ENCODE measurements around the gene SEC23B. TPM values are rescaled to one million over a fixed set of nuclear protein-coding genes. Genes with fewer than 3 reads are reported as not detected.

The SEC23B gene
- polyA plus RNA-seq, 1 donor from 2014 or later = 77.8 TPM

DNA sequence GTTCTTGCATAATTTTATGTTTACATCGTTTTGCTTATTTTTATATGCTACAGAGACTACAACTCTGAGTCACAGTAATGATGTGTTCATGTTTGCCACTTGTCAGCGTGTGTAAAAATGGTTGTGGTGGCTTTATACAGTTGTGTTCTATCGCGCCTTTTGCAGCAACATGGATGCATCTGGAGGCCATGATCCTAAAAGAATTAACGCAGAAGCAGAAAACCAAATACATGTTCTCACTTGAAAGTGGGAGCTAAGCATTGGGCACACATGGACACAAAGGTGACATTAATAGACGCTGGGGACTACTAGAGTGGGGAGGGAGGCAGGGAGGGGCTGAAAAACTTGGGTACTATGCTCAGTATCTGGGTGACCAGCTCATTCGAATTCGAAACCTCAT is 996 bp upstream of the SEC23B start:
- Histone ChIP-seq H3K4me2 (ENCODE audit: low read length) (peak overlapping the region; percentile 74), H3K9ac (ENCODE audit: low read length) (peak overlapping the region; percentile 95), H3K9me3 (ENCODE audit: low read length) (no peaks in the 10 kb centered on the region), H3K79me2 (replicated peaks; ENCODE audit: insufficient read depth, low read length) (peaks cover 14% of the 10 kb centered on the region), H3K4me3 (ENCODE audit: low read length) (peak overlapping the region; percentile 92), H3F3A (ENCODE audit: insufficient read depth, low read length, poor library complexity, severe bottlenecking) (no peaks in the 10 kb centered on the region), H3K9me2 (ENCODE audit: insufficient read depth, low read length) (no peaks in the 10 kb centered on the region), H3K27ac (ENCODE audit: low read length) (peak overlapping the region; percentile 99), H3K27me3 (ENCODE audit: insufficient read depth, low read depth, low read length) (no peaks in the 10 kb centered on the region), H4K20me1 (ENCODE audit: insufficient read depth) (no peaks in the 10 kb centered on the region), H2AFZ (ENCODE audit: low read depth, low read length) (peak overlapping the region; percentile 53), H3K36me3 (ENCODE audit: insufficient read depth, low read length) (no peaks in the 10 kb centered on the region)
- TF ChIP-seq, protein P1, sequence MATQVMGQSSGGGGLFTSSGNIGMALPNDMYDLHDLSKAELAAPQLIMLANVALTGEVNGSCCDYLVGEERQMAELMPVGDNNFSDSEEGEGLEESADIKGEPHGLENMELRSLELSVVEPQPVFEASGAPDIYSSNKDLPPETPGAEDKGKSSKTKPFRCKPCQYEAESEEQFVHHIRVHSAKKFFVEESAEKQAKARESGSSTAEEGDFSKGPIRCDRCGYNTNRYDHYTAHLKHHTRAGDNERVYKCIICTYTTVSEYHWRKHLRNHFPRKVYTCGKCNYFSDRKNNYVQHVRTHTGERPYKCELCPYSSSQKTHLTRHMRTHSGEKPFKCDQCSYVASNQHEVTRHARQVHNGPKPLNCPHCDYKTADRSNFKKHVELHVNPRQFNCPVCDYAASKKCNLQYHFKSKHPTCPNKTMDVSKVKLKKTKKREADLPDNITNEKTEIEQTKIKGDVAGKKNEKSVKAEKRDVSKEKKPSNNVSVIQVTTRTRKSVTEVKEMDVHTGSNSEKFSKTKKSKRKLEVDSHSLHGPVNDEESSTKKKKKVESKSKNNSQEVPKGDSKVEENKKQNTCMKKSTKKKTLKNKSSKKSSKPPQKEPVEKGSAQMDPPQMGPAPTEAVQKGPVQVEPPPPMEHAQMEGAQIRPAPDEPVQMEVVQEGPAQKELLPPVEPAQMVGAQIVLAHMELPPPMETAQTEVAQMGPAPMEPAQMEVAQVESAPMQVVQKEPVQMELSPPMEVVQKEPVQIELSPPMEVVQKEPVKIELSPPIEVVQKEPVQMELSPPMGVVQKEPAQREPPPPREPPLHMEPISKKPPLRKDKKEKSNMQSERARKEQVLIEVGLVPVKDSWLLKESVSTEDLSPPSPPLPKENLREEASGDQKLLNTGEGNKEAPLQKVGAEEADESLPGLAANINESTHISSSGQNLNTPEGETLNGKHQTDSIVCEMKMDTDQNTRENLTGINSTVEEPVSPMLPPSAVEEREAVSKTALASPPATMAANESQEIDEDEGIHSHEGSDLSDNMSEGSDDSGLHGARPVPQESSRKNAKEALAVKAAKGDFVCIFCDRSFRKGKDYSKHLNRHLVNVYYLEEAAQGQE (IDR thresholded peaks at IDR 0.05; ENCODE audit: borderline replicate concordance) = no peak
- TF ChIP-seq, protein P2, sequence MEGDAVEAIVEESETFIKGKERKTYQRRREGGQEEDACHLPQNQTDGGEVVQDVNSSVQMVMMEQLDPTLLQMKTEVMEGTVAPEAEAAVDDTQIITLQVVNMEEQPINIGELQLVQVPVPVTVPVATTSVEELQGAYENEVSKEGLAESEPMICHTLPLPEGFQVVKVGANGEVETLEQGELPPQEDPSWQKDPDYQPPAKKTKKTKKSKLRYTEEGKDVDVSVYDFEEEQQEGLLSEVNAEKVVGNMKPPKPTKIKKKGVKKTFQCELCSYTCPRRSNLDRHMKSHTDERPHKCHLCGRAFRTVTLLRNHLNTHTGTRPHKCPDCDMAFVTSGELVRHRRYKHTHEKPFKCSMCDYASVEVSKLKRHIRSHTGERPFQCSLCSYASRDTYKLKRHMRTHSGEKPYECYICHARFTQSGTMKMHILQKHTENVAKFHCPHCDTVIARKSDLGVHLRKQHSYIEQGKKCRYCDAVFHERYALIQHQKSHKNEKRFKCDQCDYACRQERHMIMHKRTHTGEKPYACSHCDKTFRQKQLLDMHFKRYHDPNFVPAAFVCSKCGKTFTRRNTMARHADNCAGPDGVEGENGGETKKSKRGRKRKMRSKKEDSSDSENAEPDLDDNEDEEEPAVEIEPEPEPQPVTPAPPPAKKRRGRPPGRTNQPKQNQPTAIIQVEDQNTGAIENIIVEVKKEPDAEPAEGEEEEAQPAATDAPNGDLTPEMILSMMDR (IDR thresholded peaks at IDR 0.05; ENCODE audit: poor library complexity, severe bottlenecking) = no peak
- TF ChIP-seq SMC3 (conservative IDR thresholded peaks at IDR 0.05; ENCODE audit: poor library complexity) = no peak
- no peak for TF ChIP-seq MXI1 (conservative IDR thresholded peaks at IDR 0.05; ENCODE audit: poor library complexity, severe bottlenecking)
- no peak for TF ChIP-seq EP300 (conservative IDR thresholded peaks at IDR 0.05; ENCODE audit: poor library complexity, severe bottlenecking)
- no peak for TF ChIP-seq POLR2AphosphoS5 (IDR thresholded peaks at IDR 0.05)
- TF ChIP-seq EZH2 (IDR thresholded peaks at IDR 0.05; ENCODE audit: borderline replicate concordance, insufficient read depth, low read length, poor library complexity, severe bottlenecking) = no peak
- no peak for TF ChIP-seq RAD21 (conservative IDR thresholded peaks at IDR 0.05)
- TF ChIP-seq TAF1 (IDR thresholded peaks at IDR 0.05; ENCODE audit: low read depth) = no peak

DNA sequence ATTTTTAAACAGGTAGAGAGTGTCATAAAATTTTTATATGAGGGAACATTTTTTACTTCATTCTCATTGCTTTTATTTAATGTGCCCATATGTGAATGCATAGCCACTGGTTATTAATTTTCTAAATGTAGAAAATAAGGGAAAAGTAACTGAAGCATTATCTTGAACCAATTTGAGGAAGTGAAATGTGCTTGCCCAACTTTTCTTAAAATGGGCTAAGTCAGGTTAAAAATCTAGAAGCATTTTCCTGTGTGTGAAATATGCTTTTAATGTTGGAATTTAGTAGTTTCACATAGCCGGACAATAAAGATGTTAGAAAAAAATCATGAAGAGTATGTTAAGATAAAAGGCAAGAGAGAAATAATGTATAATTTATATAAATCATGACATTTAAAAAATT is 3.8 kb downstream of the SEC23B start:
- Histone ChIP-seq H3K27me3 (ENCODE audit: insufficient read depth, low read depth, low read length) (no peaks in the 10 kb centered on the region), H3F3A (ENCODE audit: insufficient read depth, low read length, poor library complexity, severe bottlenecking) (no peaks in the 10 kb centered on the region), H2AFZ (ENCODE audit: low read depth, low read length) (no peak overlapping the region), H3K27ac (ENCODE audit: low read length) (no peak overlapping the region), H3K36me3 (ENCODE audit: insufficient read depth, low read length) (no peaks in the 10 kb centered on the region), H3K79me2 (replicated peaks; ENCODE audit: insufficient read depth, low read length) (peaks cover 14% of the 10 kb centered on the region), H3K9me2 (ENCODE audit: insufficient read depth, low read length) (no peaks in the 10 kb centered on the region), H3K9ac (ENCODE audit: low read length) (no peak overlapping the region), H3K9me3 (ENCODE audit: low read length) (no peaks in the 10 kb centered on the region), H4K20me1 (ENCODE audit: insufficient read depth) (no peaks in the 10 kb centered on the region), H3K4me2 (ENCODE audit: low read length) (no peak overlapping the region), H3K4me3 (ENCODE audit: low read length) (no peak overlapping the region)
- TF ChIP-seq, protein P1 (IDR thresholded peaks at IDR 0.05; ENCODE audit: borderline replicate concordance) = no peak
- TF ChIP-seq, protein P2 (IDR thresholded peaks at IDR 0.05; ENCODE audit: poor library complexity, severe bottlenecking) = no peak
- TF ChIP-seq TAF1 (IDR thresholded peaks at IDR 0.05; ENCODE audit: low read depth) = no peak
- TF ChIP-seq EP300 (conservative IDR thresholded peaks at IDR 0.05; ENCODE audit: poor library complexity, severe bottlenecking) = no peak
- no peak for TF ChIP-seq POLR2AphosphoS5 (IDR thresholded peaks at IDR 0.05)

Measured in neural cell (in vitro differentiated cells).